ENCODE measurements around the gene GDF10.

The GDF10 gene

DNA sequence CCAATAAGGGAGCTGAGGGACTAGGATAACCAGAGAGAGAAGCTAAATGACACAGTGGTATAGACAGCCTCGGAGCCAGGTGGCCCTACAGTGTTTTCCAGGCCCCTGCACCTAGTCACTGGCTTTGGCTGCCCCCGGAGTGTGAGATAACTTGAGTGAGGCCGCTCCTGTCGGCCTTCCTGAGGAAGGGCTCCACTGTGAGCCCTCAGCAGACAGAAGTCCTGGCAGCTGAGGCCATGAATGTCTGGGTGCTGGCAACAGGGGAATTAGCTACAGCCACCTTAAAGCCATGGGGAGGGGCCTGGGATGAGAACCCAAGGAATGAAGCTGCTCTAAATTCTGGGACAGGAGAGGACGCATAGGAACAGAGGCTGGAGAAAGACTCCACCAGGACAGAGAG, 4.6 kb upstream of the GDF10 start:
- no peak for DNase-seq

DNA sequence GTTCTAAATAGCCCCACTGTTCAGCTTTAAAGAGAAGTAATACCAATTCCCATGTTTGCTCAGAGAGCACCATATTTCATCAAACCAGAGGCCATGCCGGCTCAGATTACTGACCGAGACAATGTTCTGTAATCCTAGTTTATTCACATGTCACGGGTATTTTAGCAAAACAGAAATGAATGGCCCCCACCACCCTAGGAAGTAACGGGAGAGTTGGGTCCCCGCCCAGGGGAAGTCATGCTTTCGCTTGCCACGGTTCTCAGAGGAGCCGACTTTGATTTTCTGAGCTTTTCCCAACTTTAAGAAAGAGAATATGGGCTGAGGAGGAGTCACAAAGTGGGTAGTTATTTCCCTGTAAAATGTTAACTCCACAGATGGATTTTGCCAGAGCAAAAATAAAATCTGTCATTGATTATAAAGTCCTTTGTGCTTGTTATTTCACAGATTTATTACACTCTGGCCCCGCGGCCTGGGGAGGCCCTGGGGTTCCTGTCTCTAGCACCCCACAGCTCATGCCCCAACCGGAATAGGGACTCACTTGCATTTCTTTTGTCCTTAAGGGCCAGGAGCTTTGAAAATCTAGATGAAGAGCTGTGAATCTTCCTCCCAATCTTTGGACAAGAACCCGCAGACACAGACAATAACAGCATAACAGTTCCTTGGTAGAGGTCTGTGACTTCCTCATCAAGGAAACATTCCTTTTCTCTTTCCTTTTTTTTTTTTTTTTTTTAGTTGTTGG, 3.7 kb upstream of the GDF10 start:
- no peak for DNase-seq

DNA sequence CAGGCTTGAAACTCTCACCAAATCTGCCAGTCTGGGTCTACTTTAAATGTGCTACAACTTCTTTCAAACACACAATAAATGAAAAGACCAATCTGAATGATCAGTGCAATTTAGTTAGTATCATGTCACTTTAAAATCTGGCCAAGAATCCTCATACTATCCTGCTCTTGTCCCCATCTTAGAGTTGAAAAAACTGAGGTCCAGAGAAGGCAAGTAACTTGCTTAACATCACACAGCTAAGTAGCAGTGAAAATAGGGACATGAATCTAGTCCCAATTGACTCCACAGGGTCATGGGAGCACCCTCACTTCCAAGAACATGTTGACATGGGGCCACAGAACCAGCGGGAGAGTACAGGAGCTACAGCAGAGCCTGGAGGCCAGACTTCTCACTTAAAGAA, 3.1 kb upstream of the GDF10 start:
- no peak for DNase-seq

DNA sequence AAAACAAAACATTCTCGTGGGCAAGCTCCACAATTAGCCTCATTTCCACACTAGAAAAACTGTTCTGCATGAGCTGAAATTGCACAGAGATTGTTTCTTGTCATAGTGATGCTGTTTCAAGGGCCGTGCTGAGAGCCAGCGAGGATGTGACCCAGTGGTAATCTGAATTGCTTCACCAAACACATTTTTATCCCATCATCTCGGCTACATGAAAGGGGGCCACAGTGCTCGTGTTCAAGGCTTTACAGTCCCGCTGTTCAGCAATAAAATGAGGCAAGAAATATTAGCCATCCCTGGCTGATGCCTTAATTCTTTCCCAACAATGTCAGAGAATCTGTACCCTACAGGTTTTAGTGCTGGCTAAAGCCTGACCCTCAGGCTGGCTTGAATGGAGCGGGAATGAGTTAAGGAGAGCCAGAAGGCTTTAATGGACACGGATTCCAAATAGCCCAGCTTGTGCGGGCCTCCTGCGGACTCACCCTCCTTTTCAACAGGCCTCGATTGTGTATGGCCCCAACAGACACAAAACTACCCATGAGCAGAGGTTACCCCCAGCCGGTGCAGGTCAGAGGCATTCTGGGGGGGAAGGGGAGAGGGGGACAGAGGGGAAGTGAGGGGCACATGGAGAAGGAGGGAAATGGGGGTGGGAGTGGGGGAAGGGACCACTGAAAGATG, 2.0 kb upstream of the GDF10 start:
- DNase-seq, result no peak

DNA sequence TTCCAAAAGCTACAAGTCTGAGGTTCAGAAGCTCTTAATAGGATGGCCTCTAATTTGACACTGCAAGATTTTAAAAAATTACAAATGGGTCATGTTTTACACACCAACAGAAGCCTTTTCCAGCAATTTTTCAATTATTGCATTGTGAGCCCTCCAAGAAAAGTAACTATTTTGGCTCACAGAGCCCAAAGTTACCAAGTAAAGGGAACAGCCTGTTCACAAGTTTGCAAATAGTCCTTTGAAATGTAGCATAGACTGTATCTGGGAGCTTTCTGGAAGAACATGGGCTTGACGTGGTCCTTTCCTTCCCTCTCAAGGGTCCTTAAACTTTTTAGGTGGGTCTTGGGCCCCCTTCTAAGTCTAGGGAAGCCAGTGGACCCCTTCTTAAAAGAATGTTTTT, 1.3 kb upstream of the GDF10 start:
- no peak for DNase-seq

DNA sequence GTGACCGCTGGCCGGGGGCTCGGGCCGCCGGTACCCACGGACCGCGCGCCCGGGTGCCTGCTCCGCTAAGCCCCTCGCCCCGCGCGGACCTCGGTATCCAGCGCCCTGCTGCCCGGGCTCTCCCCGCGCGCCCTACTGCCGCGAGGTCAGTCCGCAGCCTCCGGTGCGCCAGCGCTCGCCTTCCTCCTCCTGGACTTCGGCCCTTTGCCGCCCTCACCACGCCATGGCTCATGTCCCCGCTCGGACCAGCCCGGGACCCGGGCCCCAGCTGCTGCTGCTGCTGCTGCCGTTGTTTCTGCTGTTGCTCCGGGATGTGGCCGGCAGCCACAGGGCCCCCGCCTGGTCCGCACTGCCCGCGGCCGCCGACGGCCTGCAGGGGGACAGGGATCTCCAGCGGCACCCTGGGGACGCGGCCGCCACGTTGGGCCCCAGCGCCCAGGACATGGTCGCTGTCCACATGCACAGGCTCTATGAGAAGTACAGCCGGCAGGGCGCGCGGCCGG, 483 bp downstream of the GDF10 start:
- DNase-seq, result no peak

GRCh38 chr10:47301833-47302232, 1.8 kb downstream of the GDF10 start:
- DNase-seq, result no peak

GRCh38 chr10:47303105-47303504, 3.1 kb downstream of the GDF10 start:
- no peak for DNase-seq

GRCh38 chr10:47303866-47304265, 3.9 kb downstream of the GDF10 start:
- no peak for DNase-seq

DNA sequence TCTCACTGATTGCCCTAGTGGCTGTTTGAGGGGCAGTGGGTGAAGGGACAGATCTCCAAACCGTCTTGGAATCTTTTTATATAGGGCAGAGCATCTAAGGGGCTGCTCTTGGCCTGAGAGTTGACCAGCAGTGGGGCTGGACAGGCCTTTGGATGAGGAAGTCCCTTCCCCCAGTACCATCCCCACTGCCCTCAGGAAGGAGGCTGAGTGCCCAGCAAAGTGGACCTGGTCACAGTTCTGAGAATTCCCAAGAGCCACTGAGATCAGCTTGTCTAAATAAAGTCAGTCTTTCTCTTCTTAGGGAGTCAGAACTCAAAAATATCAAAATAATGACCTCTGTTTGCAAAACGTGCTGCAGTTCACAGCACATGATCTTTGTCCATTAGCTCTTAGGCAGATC, 5.6 kb downstream of the GDF10 start:
- DNase-seq, result no peak

- no peak for DNase-seq
Measured at GRCh38 chr10:47306387-47307210, 6.6 kb downstream of the GDF10 start.

GRCh38 chr10:47307381-47307780, 7.4 kb downstream of the GDF10 start:
- no peak for DNase-seq

GRCh38 chr10:47308775-47309174, 8.8 kb downstream of the GDF10 start:
- DNase-seq, result no peak

DNA sequence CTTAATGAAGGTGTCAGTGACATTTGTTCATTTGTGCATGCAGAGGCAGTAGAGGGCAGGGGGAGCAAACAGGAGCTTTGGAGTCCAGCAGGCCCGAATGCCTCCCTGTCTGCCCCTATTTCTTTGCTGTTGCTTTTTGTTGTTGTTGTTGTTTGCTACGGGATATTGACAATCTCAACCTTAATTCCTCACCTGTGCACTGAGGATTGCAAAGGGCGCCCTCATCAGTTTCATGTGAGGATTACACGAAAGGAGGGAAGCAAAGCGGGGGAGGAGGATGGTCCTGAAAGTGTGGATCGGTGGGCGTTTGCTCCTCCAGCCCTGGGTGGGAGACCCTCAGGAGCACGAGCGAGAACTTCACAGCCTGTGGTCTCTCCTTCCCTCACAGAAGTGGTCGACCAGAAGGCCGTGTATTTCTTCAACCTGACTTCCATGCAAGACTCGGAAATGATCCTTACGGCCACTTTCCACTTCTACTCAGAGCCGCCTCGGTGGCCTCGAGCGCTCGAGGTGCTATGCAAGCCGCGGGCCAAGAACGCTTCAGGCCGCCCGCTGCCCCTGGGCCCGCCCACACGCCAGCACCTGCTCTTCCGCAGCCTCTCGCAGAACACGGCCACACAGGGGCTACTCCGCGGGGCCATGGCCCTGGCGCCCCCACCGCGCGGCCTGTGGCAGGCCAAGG, 9.6 kb downstream of the GDF10 start:
- peak; percentile 4 for DNase-seq

DNA sequence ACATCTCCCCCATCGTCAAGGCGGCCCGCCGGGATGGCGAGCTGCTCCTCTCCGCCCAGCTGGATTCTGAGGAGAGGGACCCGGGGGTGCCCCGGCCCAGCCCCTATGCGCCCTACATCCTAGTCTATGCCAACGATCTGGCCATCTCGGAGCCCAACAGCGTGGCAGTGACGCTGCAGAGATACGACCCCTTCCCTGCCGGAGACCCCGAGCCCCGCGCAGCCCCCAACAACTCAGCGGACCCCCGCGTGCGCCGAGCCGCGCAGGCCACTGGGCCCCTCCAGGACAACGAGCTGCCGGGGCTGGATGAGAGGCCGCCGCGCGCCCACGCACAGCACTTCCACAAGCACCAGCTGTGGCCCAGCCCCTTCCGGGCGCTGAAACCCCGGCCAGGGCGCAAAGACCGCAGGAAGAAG, 10.1 kb downstream of the GDF10 start:
- DNase-seq, result no peak

- DNase-seq, result no peak
Measured at GRCh38 chr10:47311193-47311931, 11.4 kb downstream of the GDF10 start.

- peak; percentile 58 for DNase-seq
Measured at GRCh38 chr10:47311932-47312662, 12.1 kb downstream of the GDF10 start.

DNA sequence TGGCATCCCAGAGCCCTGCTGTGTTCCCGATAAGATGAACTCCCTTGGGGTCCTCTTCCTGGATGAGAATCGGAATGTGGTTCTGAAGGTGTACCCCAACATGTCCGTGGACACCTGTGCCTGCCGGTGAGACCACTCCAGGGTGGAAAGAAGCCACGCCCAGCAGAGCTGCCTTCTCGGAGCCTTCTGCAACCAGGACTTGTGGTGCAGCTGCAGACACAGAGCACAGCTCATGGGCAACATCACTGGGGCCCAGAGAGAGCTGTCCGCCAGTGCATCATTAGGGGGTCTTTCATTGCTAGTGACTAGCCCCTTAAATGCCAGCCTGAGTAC, 12.6 kb downstream of the GDF10 start:
- no peak for DNase-seq

DNA sequence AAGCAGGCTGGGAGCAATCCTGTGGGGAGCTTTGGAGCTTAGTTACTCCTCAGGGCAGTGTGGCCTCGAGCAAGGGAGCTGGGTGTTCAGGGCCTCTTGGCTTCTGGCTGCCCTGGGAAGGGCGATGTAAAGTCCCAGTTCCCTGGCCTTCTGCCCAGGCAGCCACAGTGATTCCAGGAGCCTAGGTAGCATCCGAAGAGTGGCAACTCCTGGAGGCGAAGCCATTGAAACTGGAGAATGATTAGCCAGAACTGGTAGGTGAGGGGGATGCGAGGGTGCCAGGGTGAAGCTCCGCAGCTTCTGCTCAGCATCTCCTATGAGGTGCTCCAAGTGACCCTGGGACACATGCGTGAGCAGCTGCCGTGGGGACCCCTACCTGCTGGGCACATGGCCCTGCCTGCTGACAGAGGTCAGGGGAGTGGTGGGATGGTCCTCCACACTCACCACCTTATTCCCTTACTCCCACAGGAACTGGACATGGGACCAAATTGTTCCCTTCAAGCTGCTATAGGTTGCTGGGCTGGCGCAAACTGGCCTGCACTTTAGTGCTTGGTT, 14.5 kb downstream of the GDF10 start:
- no peak for DNase-seq

GRCh38 chr10:47315421-47315820, 15.4 kb downstream of the GDF10 start:
- no peak for DNase-seq

DNA sequence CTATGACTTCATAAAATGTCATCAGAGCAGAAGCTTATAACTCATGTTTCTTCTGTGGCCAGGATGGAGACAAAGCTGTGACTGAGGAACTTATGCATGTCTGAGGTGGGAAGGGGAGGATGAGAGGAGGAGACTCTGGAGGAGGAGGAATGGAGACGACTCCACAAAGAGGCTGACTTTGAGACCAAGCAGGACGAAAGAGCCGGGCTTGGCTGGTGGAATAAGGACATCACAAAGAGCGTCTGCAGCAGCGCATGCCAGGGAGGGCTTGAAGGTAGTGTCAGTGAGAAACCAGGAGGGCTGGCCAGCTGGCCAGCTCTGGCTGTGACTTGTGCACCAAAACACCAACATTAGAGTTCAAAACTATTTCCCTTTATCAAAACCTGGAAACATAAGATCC, 16.1 kb downstream of the GDF10 start:
- DNase-seq, result no peak
